ENCODE results near the gene TRIP12.
A peak's percentile ranks its signal among the peaks of the same experiment; 100 is the strongest.

The TRIP12 gene

GRCh38 chr2:229889023-229889422, 32.8 kb downstream of the TRIP12 start:
- no peak for DNase-seq (ENCODE audit: low read depth)
- TF ChIP-seq, protein P1, sequence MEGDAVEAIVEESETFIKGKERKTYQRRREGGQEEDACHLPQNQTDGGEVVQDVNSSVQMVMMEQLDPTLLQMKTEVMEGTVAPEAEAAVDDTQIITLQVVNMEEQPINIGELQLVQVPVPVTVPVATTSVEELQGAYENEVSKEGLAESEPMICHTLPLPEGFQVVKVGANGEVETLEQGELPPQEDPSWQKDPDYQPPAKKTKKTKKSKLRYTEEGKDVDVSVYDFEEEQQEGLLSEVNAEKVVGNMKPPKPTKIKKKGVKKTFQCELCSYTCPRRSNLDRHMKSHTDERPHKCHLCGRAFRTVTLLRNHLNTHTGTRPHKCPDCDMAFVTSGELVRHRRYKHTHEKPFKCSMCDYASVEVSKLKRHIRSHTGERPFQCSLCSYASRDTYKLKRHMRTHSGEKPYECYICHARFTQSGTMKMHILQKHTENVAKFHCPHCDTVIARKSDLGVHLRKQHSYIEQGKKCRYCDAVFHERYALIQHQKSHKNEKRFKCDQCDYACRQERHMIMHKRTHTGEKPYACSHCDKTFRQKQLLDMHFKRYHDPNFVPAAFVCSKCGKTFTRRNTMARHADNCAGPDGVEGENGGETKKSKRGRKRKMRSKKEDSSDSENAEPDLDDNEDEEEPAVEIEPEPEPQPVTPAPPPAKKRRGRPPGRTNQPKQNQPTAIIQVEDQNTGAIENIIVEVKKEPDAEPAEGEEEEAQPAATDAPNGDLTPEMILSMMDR (IDR thresholded peaks at IDR 0.05; ENCODE audit: insufficient read depth, low read depth, low read length, missing control alignments): no peak
- no peak overlapping the region for H3K4me3 ChIP-seq (ENCODE audit: low read depth, low read length)

- TF ChIP-seq, protein P1 (IDR thresholded peaks at IDR 0.05; ENCODE audit: insufficient read depth, low read depth, low read length, missing control alignments): no peak
- H3K4me3 ChIP-seq (ENCODE audit: low read depth, low read length): no peak overlapping the region
- no peak for DNase-seq (ENCODE audit: low read depth)
Observed at GRCh38 chr2:229888031-229888430, 33.8 kb downstream of the TRIP12 start.

DNA sequence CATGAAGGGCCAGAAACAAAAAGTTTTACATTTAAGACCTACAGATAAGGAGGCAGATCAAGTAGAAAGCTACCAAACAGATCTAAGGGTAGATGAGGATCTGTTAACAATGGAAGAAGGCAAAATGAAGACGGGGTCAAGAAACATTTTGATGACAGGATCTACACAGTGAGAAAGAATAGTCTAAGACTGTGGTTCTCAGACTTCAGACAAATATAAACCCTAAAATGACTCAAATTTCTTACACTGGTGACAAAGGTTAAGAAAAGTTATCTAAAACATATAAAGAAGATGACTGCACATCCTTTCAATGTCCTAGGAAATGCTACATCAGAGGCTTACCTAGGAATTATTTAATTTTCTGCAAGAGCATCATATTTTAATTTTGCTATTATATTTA, 34.4 kb downstream of the TRIP12 start:
- DNase-seq (ENCODE audit: low read depth): no peak
- H3K4me3 ChIP-seq (ENCODE audit: low read depth, low read length): no peak overlapping the region
- TF ChIP-seq, protein P1 (IDR thresholded peaks at IDR 0.05; ENCODE audit: insufficient read depth, low read depth, low read length, missing control alignments): no peak

- peak; percentile 54 for DNase-seq (ENCODE audit: low read depth)
- H3K4me3 ChIP-seq (ENCODE audit: low read depth, low read length): no peak overlapping the region
- TF ChIP-seq, protein P1 (IDR thresholded peaks at IDR 0.05; ENCODE audit: insufficient read depth, low read depth, low read length, missing control alignments): no peak
Observed at GRCh38 chr2:229884775-229885699, 36.8 kb downstream of the TRIP12 start.

DNA sequence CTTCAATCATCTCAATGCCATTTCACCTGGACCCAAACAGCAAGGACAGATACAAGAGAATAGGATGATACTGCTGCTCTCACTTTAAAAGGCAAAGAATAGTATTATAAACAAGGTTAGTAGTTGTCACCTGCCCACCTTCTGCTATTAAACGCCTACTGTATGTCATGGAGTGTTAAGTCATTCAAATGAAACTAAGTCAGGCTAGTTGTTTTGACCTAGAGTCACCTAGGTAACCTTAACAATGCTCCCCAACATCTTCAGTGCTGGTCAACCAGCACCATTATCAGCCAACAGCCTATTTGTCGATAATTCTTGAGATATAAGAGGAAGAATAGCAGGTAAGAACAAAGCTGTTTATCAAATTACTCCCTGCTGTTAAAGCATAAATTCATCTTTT, 39.2 kb downstream of the TRIP12 start:
- TF ChIP-seq, protein P1 (IDR thresholded peaks at IDR 0.05; ENCODE audit: insufficient read depth, low read depth, low read length, missing control alignments): no peak
- DNase-seq (ENCODE audit: low read depth): no peak
- no peak overlapping the region for H3K4me3 ChIP-seq (ENCODE audit: low read depth, low read length)

- H3K4me3 ChIP-seq (ENCODE audit: low read depth, low read length): no peak overlapping the region
- no peak for DNase-seq (ENCODE audit: low read depth)
- TF ChIP-seq, protein P1 (IDR thresholded peaks at IDR 0.05; ENCODE audit: insufficient read depth, low read depth, low read length, missing control alignments): no peak
Observed at GRCh38 chr2:229880892-229881586, 40.8 kb downstream of the TRIP12 start.
